HG02571 (cell line): ENCODE results near the gene CD302.
"Not testable (repeated sequence)": the region's sequence is repeated elsewhere in the genome, so short reads cannot be mapped to it uniquely, and the experiment has no call there.

Experiments used
- ATAC-seq: cut with Tn5 transposase; IDR thresholded peaks from one replicate; pipeline ENCODE4 v1.9.1; 2021; ENCODE audit warnings: mild to moderate bottlenecking, moderate library complexity; ENCODE audit not compliant: unreplicated experiment

CD302 gene

DNA sequence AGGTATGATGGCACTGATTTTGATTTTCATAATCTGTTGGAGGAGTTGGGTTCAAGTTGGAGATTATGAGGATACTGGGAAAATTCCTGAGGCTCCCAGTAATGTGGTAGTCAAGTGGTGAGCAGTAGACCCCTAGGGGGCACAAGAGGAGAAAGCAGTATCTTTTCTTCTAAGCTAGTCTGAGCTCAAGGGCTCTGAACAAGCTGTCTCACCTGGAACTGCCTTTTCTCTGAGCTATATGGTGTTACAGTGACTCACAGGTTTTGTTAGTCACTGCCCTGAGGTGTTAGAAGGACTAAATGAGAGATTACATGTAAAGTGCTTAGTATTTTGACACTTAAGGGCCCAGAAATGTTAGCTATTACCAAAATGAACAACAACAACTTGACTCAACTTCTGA, 42.2 kb downstream of the CD302 start:
- ATAC-seq, result no peak

DNA sequence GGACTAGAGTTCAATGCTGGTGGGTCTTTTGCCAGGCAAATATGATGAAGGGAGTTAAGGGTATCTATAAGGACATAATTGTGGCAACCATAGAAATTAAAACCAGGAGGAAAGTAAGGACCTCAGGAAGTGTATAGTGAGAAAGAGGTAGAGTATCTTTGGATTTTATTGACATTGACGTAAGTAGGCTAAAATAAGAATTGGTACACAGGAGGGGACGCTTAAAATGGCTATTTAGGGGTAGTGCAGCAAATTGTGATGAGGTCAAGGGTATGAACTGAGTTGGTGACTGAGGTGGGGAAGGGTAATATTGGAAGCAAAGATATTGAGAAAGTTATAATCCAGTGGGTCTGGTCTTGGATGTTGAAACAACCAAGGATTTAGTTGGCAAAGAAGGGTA, 43.0 kb downstream of the CD302 start:
- ATAC-seq, result no peak

DNA sequence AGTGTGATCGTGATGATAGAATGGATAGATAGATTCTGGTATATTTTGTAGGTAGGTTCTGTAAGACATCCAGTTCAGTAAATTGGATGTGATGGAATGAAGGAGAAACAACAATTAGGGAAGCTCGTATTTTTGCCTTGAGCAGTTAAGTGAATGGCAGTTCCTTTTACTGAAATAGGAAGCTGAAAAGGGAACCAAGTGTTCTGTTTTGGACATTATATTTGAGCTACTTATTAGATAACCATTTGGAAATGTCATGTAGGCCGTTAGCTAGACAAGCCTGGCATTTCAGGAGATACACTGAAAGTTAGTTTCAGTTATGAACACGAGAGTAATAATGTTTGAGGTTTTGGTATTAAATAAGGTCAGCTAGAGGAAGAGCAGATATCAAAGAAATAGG, 44.2 kb downstream of the CD302 start:
- ATAC-seq, result no peak

DNA sequence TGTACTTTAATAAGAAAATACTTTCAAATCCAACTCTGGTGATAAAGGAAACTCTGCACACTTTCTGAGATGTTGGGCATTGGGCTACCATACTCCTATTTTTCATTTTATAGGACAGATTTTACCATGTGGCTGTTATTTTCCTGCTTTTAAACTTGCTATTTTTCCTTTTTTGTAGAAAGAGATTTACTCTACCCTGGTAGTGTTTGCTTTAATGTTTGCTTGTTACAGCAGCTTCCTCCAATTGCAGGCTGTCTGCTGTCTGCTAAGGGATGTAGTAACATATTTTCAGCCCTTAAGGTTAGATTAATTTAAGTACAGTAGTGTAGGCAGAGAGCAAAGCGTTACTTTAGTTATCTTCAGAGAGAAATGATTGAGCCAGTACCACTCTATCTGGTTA, 47.1 kb downstream of the CD302 start:
- no peak for ATAC-seq

DNA sequence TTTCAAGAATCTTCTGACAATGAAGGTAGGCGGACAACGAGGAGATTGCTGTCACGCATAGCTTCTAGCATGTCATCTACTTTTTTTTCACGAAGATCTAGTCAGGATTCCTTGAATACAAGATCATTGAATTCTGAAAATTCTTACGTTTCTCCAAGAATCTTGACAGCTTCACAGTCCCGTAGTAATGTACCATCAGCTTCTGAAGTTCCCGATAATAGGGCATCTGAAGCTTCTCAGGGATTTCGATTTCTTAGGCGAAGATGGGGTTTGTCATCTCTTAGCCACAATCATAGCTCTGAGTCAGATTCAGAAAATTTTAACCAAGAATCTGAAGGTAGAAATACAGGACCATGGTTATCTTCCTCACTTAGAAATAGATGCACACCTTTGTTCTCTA, 49.9 kb downstream of the CD302 start:
- no peak for ATAC-seq

DNA sequence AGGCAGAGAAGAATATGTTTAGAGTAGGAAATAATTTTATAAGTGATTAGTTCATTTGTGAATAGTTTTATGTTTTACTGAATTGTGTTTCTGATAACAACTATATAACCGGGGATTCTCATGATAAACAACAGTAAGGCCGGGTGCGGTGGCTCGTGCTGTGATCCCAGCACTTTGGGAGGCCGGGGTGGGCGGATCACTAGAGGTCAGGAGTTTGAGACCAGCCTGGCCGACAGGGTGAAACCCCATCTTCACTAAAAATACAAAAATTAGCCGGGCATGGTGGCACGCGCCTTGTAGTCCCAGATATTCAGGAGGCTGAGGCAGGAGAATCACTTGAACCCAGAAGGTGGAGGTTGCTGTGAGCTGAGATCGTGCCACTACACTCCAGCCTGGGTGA, 52.8 kb downstream of the CD302 start:
- ATAC-seq, result not testable (repeated sequence)

DNA sequence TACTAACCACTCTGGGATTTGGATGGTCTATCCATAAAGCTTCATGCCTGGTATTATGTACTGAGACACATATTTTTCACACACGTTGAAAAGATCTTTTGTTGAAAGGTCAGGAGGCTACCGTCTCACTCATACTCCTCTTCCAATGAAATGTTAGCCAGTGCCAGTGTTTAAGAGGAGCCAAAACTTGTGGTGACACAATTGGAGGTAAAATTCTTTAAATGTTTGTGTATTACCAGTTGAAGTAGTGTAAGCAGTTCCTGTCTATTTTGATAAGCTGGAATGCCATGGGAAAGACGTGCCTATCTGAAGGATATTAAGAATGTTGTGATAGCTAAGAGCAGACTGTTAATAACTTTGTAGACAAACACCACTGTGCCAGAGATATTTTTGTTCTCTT, 53.6 kb downstream of the CD302 start:
- no peak for ATAC-seq

DNA sequence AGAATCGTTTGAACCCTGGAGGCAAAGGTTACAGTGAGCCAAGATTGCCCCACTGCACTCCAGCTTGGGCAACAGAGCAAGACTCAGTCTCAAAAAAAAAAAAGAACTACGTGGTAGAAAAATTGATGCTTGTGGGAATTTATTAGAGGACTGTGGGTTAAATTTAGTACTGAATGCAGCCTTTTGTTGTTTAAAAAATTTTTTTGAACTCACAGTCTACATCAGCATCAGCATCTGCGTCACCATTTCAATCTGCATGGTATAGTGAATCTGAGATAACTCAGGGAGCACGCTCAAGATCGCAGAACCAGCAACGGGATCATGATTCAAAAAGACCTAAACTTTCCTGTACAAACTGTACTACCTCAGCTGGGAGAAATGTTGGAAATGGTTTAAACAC, 55.2 kb downstream of the CD302 start:
- no peak for ATAC-seq

DNA sequence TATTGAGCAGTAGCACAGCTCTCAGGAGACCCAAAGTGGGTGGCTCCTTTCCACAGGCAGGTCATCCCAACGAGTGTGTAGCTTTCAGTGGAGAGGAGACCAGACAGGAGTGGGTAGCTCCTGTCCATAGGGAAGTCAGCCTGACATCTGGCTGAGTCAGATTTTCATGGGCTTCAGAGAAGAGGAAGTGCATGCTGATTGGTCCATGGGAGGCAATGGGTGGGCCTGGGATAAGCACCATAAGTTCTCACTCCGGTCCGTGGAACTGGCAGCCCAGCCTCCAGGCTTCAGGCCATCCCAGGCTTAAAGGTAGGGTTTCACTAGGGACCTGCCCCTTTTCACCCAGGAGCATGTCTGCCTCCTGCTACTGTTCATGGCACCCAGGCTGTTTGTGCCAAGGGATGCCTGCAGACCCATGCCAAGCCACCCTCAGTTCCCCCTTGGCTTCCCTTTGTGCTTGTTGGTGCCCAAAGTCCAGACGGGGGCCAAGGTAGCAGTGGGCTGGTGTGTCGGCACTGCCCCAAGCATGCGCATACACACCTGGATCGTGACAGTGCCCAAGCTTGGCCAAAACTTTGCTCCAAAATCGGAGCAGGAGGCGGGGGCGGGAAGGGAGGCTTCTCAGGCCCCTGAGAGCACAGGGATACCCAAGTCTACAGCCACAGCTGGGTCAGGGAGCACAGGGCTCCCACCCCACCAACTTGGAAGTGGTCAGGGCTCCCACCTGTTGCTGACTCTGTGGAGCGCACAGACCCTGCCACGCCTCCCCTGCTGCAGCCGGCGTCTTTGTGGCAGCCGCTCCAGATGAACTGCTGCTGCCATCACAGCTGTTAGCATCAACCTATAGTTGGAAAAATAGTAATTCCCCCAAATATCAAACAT, 59.3 kb downstream of the CD302 start:
- no peak for ATAC-seq

DNA sequence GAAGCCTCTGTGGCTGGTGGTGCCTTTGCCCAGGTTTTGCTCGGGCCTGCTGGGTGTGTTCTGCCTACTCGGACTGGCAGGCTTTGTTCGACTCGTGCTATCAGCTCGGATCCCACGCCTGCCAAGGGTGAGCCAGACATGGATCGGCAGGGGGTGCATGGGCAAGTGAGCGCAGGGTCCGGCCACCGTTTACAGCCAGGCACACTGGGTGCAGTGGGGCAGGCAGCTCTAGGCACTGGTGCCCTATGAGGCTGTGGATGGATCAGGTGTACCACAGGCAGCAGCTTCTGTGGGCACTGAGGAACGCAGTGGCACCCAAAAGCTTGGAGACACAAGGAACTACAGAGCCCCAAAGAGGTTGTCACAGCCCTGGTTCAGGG, 60.1 kb downstream of the CD302 start:
- no peak for ATAC-seq

DNA sequence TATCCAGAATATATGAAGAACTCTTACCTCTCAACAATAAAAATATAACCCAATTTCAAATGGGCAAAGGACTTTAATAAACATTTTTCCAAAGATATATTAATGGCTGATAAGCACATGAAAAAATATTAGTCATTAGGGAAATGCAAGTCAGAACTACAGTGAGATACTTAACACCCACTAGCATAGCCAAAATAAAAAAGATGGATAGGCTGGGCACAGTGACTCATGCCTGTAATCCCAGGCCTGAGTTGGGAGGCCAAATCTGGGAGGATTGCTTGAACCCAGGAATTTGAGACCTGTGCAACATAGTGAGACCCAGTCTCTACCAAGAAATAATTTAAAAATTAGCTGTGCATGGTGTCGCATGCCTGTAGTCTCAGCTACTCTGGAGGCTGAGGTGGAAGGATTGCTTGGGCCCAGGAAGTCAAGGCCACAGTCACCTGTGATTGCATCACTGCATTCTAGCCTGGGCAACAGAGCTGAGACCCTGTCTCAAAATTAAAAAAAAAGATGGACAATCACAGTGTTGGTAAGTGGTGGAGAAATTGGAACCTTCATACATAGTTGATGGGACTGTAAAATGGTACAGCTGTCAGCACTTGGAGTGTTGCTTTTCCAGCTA, 60.6 kb downstream of the CD302 start:
- ATAC-seq, result no peak

DNA sequence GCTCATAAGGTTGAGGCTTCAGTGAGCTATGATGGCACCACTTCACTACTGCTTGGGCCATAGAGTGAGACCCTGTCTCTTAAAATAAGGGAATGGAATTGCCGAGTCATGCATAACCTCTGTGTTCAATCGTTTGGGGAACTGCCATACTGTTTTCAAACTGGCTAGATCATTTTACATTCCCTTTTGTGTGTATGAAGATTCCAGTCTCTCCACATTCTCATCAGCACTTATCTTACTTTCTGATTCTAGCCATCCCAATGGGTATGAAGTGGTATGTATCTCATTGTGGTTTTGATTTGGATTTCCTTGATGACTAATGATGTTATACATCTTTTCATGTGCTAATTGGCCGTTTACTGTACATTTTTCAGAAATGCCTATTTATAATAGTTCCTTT, 62.0 kb downstream of the CD302 start:
- ATAC-seq, result no peak

DNA sequence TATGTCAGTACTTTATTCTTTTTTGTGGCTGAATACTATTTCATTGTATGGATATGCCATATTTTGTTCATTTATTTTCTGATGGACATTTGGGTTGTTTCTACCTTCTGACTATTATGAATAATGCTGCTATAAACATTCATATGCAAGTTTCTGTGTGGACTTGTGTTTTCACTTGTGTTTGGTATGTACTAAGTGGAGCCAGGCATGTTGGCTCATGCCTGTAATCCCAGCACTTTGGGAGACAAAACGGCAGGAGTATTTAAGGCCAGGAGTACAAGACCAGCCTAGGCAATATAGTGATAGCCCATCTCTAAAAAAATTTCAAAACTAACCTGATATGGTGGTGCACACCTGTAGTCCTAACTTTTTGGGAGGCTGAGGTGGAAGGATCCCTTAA, 62.4 kb downstream of the CD302 start:
- no peak for ATAC-seq

DNA sequence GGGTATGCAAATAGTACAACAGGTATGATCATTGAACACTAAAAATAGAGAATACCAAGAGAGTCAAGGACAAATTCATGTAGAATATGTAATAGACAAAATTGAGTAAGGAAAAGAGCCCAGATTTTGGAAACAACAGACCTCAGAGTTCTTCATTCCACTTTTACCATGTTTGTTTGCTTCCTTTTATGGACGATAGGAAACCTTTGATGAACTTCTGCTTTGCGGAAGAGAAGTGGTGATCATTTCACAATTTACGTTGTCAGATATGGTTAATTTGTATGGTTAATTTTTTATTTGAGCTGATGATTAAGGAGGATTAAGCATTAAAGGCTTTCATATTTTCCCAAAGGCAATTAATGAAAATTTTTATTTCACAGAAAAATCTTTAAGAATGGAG, 69.4 kb downstream of the CD302 start:
- ATAC-seq, result no peak

DNA sequence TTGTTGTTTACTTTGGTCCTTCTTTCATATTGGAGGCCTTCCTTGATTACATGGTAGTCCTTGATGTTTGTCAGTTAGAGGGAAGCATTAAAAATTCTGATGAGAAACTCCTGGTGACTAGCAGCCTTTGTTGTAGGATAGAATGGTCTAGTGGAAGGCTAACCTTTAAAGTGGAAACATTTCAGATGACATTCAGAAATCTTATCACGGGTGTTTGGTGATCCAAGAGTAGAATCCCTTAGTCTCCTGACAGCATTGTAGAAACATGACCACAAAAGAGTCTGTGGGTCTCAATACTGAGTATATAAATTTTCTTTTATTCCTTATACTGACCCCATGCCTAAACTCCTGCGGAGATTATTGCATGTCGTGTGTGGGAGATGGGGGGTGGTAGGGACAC, 72.3 kb downstream of the CD302 start:
- no peak for ATAC-seq

DNA sequence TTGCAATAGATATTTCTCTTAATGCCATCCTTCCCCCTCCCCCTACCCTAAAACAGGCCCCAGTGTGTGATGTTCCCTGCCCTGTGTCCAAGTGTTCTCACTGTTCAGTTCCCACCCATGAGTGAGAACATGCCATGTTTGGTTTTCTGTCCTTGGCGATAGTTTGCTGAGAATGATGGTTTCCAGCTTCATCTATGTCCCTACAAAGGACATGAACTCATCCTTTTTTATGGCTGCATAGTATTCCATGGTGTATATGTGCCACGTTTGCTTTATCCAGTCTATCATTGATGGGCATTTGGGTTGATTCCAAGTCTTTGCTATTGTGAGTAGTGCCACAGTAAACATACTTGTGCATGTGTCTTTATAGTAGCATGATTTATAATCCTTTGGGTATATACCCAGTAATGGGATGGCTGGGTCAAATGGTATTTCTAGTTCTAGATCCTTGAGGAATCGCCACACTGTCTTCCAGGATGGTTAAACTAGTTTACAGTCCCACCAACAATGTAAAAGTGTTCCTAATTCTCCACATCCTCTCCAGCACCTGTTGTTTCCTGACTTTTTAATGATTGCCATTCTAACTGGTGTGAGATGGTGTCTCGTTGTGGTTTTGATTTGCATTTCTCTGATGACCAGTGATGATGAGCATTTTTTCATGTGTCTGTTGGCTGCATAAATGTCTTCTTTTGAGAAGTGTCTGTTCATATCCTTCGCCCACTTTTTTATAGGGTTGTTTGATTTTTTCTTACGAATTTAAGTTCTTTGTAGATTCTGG, 73.0 kb downstream of the CD302 start:
- ATAC-seq, result not testable (repeated sequence)

DNA sequence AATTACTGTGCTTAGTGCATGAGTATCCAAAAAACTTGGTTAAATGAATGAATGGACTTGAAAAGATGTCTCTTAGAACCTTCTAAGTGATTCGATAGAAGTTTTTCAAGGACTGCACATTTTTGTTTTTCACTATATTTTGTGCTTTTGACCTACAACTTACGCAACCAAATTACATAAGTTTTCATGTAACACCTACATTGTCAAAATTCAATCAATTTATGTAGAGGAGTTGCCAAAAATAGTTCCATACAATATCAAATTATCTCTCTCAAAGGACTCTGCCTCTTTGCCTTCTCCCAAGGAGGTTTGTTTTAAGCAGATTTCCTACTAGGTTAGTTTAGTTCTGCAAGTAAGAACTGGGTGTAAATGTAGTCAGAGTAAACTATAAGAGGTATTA, 75.4 kb downstream of the CD302 start:
- ATAC-seq, result no peak

DNA sequence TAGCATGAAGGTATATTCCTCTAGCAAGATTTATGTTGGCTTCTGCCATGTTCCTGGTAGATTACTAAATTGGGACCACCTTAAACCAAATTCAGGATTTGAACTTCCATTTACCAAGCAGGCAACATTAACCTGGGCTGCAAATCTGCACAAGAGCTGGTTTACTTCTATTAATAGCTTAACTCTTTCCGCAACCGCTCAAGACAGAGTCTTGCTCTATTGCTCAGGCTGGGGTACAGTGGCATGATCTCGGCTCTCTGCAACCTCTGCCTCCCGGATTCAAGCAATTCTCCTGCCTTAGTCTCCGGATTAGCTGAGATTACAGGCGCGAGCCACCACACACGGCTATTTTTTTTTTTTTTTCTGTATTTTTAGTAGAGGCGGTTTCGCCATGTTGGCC, 77.3 kb downstream of the CD302 start:
- no peak for ATAC-seq
